ENCODE results near the gene IREB2.
"Not testable (repeated sequence)": the region's sequence is repeated elsewhere in the genome, so short reads cannot be mapped to it uniquely, and the experiment has no call there.

IREB2 gene, protein sequence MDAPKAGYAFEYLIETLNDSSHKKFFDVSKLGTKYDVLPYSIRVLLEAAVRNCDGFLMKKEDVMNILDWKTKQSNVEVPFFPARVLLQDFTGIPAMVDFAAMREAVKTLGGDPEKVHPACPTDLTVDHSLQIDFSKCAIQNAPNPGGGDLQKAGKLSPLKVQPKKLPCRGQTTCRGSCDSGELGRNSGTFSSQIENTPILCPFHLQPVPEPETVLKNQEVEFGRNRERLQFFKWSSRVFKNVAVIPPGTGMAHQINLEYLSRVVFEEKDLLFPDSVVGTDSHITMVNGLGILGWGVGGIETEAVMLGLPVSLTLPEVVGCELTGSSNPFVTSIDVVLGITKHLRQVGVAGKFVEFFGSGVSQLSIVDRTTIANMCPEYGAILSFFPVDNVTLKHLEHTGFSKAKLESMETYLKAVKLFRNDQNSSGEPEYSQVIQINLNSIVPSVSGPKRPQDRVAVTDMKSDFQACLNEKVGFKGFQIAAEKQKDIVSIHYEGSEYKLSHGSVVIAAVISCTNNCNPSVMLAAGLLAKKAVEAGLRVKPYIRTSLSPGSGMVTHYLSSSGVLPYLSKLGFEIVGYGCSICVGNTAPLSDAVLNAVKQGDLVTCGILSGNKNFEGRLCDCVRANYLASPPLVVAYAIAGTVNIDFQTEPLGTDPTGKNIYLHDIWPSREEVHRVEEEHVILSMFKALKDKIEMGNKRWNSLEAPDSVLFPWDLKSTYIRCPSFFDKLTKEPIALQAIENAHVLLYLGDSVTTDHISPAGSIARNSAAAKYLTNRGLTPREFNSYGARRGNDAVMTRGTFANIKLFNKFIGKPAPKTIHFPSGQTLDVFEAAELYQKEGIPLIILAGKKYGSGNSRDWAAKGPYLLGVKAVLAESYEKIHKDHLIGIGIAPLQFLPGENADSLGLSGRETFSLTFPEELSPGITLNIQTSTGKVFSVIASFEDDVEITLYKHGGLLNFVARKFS

DNA sequence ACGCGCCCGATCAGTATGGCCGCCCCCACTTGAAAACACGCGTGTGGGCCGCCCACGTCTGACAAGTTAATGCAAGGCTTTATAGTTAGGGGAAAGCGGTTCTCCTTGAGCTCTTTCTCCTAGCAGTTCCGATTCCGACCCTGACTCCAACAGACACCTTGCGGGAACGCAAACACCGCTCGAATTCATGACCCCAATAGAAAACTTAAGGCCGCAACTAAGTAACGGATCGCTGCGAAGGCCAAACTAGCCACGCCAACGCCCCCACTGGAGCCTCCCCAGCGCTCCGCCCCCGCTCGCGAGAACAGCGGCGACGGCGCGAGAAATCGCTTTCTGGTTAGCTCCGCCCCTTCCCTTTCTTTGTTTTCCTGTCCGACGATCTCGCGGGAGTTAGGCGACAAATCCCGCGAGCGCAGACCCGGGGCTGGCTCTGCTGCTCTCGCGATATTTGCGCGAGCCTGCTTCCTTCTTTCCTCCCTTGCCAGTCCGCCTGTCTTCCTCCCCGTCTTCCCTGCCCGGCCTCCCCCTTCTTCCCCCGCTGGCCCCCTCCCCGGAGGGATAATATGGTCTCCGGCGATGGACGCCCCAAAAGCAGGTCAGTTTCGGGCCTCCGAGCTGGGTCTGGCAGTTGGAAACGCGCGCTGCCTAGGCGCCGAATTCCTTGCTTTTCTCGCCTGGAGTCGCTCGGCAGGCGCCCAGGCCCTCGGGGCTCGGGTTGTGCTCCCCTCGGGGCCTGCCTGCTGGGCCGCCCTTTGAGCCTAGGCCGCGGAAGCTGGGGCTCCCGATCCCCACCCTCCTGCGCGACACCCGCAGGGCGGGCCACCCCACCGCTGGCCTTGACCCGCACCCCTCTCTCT lies at the start of gene IREB2:
IREB2 (plus strand) TSS at position 455 of the 857 bp plus-strand sequence; CDS start at position 577, 122 bp downstream.
- DNase-seq = peak; percentile 95

DNA sequence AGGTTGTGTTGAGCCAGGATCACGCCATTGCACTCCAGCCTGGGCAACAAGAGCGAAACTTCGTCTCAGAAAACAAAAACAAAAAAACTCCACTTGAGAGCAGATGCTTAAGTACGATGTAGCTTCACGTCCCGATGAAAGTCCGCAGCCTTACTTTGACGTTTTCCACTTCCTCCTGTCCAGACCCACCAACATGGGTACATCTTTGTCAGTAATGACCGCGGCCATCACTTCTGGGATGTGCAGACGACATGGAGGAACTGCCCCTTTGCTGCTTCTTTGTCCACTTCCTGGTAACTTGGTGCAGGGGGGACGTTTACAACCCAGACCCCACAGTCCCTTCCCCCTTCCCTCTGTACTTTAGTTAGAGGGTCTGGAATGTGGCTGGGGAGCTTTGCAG lies 49.2 kb upstream of the IREB2 start:
- no peak for DNase-seq

DNA sequence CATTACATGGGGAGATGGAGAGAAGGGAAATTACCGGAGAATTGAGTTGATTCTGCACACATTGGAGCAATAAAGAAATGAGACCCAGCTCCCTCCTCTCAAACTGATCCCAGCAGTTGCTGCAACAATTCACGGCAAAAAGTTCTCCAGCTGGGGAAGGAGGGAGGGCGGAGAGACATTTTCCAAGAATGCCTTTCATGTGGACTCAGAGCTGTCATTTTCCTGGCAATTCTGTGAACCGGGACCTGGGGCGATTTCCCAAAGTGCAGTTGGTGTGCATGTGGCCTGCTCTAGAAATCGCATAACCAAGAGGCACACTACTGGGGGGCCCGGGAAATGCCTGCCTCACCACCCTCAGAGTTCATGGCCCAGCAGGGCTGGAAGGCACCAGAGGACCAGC lies 48.7 kb upstream of the IREB2 start:
- DNase-seq = no peak

DNA sequence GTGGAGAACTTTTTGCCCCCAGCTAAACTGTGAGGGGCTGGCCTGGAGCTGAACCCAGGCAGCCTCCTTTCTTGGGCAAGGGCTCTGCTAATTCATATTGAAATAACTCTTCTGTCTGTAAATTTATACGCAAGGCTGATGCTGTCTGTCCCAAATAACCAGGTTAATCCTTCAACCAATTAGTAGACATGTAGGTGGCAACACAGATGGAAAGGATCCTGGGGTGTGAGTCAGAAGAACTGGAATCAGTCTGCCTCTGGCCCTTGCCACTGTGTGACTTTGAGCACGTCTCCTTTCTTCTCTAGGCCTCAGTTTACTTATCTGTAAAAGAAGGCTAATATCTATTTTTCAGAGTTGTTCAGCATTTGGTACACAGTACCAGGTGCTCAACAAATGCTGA lies 48.3 kb upstream of the IREB2 start:
- no peak for DNase-seq

DNA sequence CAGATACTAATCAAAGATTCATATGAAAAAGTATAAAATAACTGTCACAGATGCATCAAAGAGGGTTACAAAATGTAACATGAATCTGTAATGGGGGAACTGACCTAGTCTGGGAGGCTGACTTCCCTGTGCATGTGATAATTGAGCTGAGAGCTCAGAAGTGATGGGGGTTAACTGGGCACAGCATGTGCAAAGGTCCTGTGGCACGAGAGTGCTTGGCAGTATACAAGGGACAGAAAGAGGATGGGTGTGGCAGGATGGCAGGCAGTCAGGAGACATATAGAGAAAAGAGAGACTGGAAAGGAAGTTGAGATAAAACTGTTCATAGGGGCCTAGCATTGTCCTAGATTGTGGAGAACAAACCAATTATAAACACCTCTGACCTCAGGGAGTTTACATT lies 47.8 kb upstream of the IREB2 start:
- no peak for DNase-seq

DNA sequence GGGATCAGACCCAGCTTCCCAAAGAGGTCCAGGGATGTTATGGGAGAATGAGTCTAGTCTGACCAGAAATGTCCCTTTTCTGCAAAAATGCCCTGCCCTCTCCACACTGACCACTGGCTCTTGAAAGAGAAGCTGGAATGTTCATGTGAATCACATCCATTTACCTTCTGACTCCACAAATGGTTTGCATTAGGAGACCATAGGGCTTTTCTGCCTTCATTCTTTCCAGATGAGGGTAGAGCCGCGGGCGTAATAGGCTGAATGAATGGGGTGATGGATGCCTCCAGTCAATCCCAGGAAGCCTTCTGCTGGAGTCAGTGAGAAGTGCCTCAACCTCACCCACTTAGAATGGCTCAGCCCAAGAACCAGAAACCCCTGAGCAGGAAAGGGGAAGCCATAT lies 47.2 kb upstream of the IREB2 start:
- DNase-seq = no peak

DNA sequence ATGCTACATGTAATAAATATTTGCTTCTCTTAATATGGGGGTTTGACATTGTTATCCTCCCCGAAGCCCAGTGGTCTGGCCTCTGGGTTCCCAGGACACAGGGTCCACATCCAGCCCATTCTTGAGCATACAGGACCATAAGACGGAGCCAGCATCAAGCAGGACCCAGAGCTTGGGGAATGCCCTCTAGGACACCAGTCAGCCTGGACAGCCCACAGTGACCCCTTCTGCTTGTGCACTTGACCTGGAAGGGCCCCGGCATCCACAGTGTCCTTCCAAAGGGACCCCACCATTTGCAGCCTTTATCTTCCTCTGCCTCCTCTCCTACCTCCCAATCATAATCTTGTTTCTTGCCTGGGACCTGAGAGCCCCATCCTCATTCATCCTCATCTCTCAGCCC lies 46.2 kb upstream of the IREB2 start:
- DNase-seq = no peak

DNA sequence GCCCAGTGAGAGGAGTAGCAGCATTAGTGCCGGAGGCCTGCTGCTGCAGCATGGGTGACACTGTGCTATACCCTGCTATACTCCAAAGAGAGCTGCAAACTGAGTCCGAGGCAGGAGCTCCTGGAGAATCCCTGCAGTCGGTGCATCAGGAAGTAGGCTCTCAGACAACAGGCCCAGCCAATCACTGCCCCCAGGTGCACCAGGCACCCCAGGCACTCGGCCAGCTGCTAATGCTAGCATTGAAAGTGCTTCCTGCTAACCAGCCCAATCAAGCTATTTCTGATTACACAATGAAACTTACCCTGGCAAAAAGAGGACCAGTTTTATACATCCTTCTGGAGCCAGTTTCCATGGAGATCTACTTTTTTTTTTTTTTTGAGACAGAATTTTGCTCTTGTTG lies 45.6 kb upstream of the IREB2 start:
- no peak for DNase-seq

DNA sequence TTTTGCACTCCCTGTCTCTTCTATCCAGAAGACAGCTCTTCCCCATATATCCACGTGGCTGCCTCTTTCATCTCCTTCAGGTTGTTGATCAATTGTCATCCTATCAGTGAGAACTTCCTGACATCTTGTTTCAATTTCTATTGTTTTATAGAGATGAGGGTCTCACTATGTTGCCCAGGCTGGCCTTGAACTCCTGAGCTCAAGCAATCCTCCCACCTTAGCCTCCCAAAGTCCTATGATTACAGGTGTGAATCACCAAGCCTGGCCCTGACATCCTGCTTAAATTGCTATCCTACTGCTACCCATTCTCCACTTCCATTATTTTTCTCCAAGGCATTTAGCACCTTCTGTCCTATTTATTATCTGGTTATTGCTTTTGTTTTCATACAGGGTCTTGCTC lies 44.9 kb upstream of the IREB2 start:
- no peak for DNase-seq

DNA sequence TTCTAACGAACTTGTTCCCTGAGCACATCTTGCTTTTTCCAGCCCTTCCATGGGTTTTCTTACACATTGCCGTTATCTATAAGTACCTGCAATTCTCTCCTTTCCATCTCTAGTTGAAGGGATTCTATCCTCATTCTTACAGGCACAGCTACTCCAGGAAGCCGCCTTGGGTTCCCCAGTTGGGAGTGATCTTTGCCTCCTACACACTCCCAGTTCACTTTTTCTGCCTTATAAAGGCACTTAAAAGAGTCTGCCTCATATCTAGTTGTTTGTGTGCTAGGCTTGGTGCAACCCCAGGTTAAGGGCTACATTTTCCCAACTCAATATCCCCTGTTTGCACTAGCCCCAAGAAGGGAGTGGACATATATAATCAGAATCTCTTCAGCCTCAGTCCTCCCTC lies 44.0 kb upstream of the IREB2 start:
- no peak for DNase-seq

DNA sequence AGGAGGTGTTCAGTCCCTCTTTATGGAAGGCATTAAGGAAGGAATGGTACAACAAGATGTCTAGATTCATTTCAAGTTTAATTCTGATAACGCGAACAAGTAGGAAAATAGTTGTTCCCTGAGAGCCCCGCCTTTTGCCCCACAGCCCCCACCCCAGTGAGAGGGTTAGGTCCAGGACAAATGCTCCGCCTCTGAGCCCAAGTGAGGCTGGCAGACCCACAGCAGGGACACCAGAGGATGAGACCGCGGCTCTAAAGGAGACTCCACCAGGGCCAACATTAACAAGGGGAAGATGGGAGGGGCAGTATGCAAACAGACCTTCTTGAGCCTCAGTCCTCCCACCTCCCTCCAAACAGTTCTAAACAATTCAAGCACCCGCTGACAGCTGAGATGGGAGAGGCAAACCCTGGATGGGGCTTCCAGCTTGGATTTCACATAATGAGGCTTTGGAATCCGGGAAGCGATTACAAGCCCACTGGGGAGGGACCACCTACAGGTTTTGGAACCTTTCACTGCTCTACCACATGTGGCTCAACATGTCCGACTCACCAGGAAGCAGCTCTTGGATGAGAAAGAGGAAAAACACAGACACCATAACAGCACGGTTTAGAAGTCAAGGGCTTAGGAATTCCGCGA lies 42.9 kb upstream of the IREB2 start:
- DNase-seq = no peak

DNA sequence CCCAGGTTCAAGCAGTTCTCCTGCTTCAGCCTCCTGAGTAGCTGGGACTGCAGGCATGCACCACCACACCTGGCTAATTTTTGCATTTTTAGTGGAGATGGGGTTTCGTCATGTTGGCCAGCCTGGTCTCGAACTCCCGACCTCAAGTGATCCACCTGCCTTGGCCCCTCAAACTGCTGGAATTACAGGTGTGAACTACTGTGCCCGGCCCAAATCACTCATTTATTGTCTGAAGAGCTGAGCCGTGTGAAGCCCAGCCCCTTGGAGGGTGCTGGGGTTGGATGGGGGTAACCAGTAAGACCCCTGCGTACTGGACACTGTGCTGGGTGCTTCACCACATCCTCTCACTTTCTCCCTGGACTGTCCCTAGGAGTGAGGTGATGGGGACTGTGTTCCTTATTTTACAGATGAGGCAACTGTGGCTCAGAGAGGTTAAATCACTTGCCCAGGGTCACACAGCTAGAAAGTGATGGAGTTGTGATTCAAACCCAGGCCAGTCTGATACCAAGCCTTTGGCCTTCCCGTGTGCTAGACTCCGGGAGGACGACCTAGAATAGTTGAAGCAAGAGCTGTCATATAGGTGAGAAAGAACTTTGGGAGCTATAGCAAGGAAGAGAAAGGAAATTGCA lies 41.7 kb upstream of the IREB2 start:
- no peak for DNase-seq

DNA sequence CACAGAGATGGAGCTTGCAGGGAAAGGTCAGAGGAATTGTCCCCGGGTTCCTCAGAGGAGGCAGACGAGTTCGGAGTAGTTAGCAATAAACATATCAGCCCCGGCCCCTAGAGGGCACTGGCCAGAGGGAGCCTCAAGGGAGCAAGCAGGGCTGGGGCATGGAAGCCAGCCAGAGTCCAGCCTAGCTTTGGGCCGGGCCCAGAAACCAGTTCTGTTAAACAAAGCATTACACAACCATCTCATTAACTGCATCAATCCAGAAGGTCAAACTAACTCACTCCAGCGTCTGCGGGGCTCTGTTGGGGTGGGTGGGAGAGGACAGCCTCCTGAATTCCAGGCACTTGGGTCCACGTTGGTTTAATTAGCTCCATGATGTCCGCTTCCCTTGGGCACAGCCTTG lies 41.0 kb upstream of the IREB2 start:
- DNase-seq = no peak

DNA sequence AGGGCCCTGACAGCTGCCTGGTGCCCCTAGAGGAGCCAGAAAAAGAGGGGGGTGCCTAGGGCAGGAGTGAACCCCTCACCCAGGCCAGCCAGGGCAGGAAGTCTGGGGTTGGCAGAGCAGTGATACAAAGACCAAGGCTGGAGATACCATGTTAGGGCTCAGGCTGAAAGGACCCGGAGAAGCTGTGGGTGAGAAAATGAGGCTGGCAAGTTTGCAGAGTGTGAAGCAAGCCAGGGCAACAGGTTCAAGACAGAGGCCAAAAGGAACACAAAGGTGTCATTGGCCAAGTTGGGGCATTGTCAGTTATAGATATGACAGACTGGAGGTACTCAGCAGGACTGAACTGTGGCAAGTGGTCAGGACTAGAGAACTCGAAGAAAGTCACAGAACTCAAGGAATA lies 40.6 kb upstream of the IREB2 start:
- DNase-seq = no peak

DNA sequence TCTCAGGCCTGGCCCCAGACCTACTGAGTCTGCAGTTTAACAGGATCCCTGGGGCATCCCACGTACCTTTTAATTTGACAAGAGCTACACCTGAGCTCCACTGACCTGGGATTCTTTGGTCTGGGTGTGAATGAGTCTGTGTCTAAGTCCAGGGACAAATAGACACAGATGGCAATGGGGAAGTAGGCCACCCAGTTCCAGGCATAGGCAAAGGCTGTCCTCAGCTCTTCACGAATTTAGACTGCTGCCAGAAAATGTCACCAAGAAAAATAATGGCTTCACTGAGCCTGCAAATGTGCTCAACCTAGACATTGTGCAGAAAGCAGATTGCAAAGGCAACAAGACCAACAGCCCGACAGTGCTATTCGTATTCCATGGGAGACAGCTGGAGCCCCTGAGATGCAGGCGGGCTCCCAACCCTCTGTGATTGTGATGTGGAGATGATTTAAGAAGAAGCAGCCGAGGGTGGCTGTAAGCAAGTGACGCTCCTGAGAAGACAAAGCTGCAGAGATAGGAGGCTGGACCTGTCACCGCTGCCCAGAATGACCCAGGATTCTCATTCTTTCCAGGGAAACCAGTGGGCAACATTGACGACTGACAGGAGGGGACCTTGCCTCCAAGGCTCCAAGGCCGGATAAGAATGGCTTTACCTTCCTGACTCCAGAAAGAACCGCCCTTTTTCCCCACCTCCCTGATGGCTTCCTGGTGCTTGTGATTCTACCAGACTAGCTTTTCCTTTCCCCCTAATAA lies 39.8 kb upstream of the IREB2 start:
- no peak for DNase-seq

DNA sequence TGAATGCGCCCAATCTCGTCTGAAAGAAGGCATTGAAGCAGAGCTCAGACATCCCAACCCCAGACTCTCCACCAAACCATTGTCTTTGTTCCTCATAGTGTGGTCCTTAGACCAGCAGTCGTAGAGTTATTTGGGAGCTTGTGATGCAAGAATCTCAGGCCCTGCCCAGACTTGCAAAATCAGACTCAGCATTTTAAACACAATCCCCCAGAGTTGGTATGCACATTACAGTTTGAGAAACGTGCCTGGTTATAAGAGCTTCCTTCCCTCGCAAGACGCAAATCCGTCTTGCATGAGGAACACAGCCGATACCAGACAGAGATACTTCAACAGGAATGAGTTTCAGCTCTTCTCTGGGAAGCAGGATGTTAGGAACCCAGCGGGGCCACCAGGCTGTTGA lies 38.9 kb upstream of the IREB2 start:
- DNase-seq = no peak

DNA sequence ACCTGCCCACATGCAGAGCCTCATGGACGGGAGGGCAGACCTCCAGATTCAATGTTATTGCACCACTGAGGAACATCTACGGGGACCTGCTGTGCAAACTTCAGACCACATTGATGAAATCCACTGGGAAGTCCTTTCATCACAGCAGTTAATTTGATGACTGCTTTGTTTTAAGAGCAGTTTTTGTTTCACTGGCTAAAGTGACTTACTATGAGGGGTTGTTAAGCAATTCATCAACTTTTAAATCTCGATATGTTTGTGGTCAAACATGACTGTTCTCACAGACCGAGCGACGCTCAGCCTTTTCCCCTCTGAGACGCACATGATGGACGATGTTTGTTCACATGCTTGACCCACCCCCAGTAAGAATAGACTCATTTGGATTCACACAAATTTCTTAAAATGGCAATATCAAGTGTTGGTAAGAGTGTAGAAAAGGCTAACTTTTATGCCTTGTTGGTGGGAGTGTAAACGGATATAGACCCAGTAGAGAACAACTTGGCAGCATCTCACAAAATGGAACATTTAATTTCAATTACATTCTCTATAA lies 35.9 kb upstream of the IREB2 start:
- DNase-seq = no peak

DNA sequence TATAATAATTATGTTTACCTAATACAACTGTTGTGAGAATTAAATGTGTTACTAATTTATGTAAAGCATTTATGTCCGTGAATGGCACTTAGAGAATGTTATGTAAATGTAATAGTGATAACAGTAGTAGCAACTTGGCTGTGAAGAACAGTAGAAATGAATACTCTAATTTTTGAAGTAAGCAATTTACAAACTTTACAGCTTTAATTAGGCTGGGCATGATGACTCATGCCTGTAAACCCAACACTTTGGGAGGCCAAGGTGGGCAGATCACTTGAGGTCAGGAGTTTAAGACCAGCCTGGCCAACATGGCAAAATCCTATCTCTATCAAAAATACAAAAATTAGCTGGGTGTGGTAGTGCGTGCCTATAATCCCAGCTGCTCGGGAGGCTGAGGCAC lies 33.9 kb upstream of the IREB2 start:
- no peak for DNase-seq

DNA sequence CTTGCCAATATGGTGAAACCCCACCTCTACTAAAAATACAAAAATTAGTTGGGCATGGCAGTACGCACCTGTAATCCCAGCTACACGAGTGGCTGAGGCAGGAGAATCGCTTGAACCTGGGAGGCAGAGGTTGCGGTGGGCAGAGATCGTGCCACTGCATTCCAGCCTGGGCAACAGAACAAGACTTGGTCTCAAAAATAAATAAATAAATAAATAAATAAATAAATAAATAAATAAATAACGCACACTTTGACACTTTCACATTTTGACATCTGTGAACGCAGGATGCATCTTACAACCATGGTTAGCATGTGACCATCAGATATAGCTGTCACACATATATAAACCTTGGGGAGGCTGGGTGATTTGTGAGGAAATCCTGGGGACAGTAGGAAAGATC lies 33.2 kb upstream of the IREB2 start:
- DNase-seq = not testable (repeated sequence)

DNA sequence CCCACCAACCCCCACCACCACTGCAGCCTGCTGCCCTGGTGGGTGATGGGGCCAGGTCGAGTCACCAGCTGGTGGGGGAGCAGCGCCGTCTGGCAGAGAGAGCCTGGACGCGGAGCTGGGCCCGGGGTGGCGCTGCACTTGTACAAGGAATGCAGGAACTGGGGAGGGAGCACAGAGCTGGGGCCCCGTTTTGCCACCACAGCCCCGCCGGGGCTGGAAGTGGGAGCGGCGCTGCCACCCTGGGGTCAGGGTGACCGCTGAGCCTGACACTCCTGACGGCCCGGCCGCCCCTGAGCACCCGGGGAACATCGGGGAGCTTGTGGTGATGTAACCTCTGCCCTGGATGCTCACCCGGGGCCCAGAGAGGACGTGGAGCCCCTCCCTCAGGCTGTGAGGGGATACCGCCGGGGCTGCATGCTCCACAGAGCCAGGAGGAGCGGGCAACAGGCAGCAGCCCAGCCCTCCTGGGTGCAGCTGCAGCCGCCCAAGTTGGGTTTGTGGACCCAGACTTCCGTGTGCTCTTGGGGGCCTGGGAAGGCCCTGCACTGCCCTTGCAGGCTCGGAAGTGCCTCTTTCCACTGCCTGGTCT lies 32.6 kb upstream of the IREB2 start:
- DNase-seq = no peak

Data from NCI-H2227 treated with DMSO at 0.1 percent for 48 hours (cell line).